ENCODE data around the gene SNCB.

The SNCB gene

GRCh38 chr5:176590035-176590717, 40.2 kb downstream of the SNCB start:
- Histone ChIP-seq H3K36me3 (replicated peaks) (no peaks in the 10 kb centered on the region), H3K27ac (no peak overlapping the region), H3K4me3 (ENCODE audit: low read depth, low read length) (no peak overlapping the region), H3K27me3 (replicated peaks) (no peaks in the 10 kb centered on the region)
- no peak for TF ChIP-seq CTCF (IDR thresholded peaks at IDR 0.05; ENCODE audit: low read depth, low read length, missing control alignments)
- DNase-seq: no peak
- in situ Hi-C loops (cut with HindIII; ENCODE audit: low pct_ligation_motif_present, low sequenced_read_pairs): no loop called here

- no peak for DNase-seq
- no peak for TF ChIP-seq CTCF (IDR thresholded peaks at IDR 0.05; ENCODE audit: low read depth, low read length, missing control alignments)
- in situ Hi-C loops (cut with HindIII; ENCODE audit: low pct_ligation_motif_present, low sequenced_read_pairs): no loop called here
- no peak overlapping the region for H3K27ac ChIP-seq
- no peak overlapping the region for H3K4me3 ChIP-seq (ENCODE audit: low read depth, low read length)
- H3K36me3 ChIP-seq (replicated peaks): no peaks in the 10 kb centered on the region
- H3K27me3 ChIP-seq (replicated peaks): no peaks in the 10 kb centered on the region
Observed at GRCh38 chr5:176589039-176589769, 41.1 kb downstream of the SNCB start.

GRCh38 chr5:176588297-176588696, 42.0 kb downstream of the SNCB start:
- TF ChIP-seq CTCF (IDR thresholded peaks at IDR 0.05; ENCODE audit: low read depth, low read length, missing control alignments): no peak
- no peaks in the 10 kb centered on the region for H3K36me3 ChIP-seq (replicated peaks)
- no peak overlapping the region for H3K27ac ChIP-seq
- in situ Hi-C loops (cut with HindIII; ENCODE audit: low pct_ligation_motif_present, low sequenced_read_pairs): no loop called here
- H3K27me3 ChIP-seq (replicated peaks): no peaks in the 10 kb centered on the region
- H3K4me3 ChIP-seq (ENCODE audit: low read depth, low read length): no peak overlapping the region
- no peak for DNase-seq

- Histone ChIP-seq H3K4me3 (ENCODE audit: low read depth, low read length) (no peak overlapping the region), H3K36me3 (replicated peaks) (no peaks in the 10 kb centered on the region), H3K27me3 (replicated peaks) (no peaks in the 10 kb centered on the region), H3K27ac (no peak overlapping the region)
- no peak for TF ChIP-seq CTCF (IDR thresholded peaks at IDR 0.05; ENCODE audit: low read depth, low read length, missing control alignments)
- DNase-seq: no peak
- in situ Hi-C loops (cut with HindIII; ENCODE audit: low pct_ligation_motif_present, low sequenced_read_pairs): no loop called here
Observed at GRCh38 chr5:176587398-176587797, 42.9 kb downstream of the SNCB start.

GRCh38 chr5:176583076-176583475, 47.3 kb downstream of the SNCB start:
- DNase-seq: no peak
- in situ Hi-C loops (cut with HindIII; ENCODE audit: low pct_ligation_motif_present, low sequenced_read_pairs): no loop called here
- Histone ChIP-seq H3K27ac (no peak overlapping the region), H3K4me3 (ENCODE audit: low read depth, low read length) (no peak overlapping the region), H3K36me3 (replicated peaks) (no peaks in the 10 kb centered on the region), H3K27me3 (replicated peaks) (no peaks in the 10 kb centered on the region)
- TF ChIP-seq CTCF (IDR thresholded peaks at IDR 0.05; ENCODE audit: low read depth, low read length, missing control alignments): no peak
